Endothelial cell (in vitro differentiated cells): ENCODE measurements around the gene DPAGT1. TPM values are rescaled to one million over a fixed set of nuclear protein-coding genes. Genes with fewer than 3 reads are reported as not detected.

Experiments
- DNase-seq: peaks from one replicate; pipeline ENCODE4 v3.0.0; 2021; ENCODE audit warnings: low spot score
- H3K27ac Mint-ChIP-seq: one replicate; pipeline ENCODE4 v1.8.0; 2021; ENCODE audit warnings: mixed read lengths, inconsistent platforms; ENCODE audit not compliant: unreplicated experiment
- H3K27me3 Mint-ChIP-seq: one replicate; pipeline ENCODE4 v1.8.0; 2021; ENCODE audit warnings: mild to moderate bottlenecking, moderate library complexity, mixed read lengths, inconsistent platforms; ENCODE audit not compliant: unreplicated experiment
- H3K36me3 Mint-ChIP-seq: one replicate; pipeline ENCODE4 v1.8.0; 2021; ENCODE audit warnings: mild to moderate bottlenecking, low read depth, mixed read lengths, inconsistent platforms; ENCODE audit not compliant: unreplicated experiment
- H3K4me1 Mint-ChIP-seq: one replicate; pipeline ENCODE4 v1.8.0; 2021; ENCODE audit warnings: mild to moderate bottlenecking, mixed read lengths, inconsistent platforms; ENCODE audit not compliant: unreplicated experiment
- H3K4me3 Mint-ChIP-seq: one replicate; pipeline ENCODE4 v1.8.0; 2021; ENCODE audit warnings: mild to moderate bottlenecking, mixed read lengths, inconsistent platforms; ENCODE audit not compliant: unreplicated experiment
- H3K9me3 Mint-ChIP-seq: one replicate; pipeline ENCODE4 v1.8.0; 2021; ENCODE audit warnings: mixed read lengths, inconsistent platforms; ENCODE audit not compliant: unreplicated experiment
- CTCF ChIP-seq: fragments of 200-600 bp; sonication (generic); IDR thresholded peaks from one replicate; pipeline ENCODE4 v1.5.0; 2021; ENCODE audit warnings: antibody characterized with exemption; ENCODE audit not compliant: unreplicated experiment
- total RNA-seq: library from RNA; stranded (reverse); fragmentation: NEBNext Ultra II Directional; extraction: Animal tissue kit (Norgen Biotek cat#: 25700); gene quantifications from one replicate; pipeline ENCODE4 v1.2.1, GENCODE V29; 2021; ENCODE audit not compliant: unreplicated experiment

Gene DPAGT1
- total RNA-seq, 1 donor from 2014 or later, result 53.2 TPM

GRCh38 chr11:119057000-119057769 is 44.5 kb downstream of the DPAGT1 start, which contains the start of gene HYOU1:
Gene HYOU1, minus strand, starts transcription at chr11:119057205. Its CDS starts 1,045 bp downstream, at chr11:119056160.
- peak within 1 kb of the TSS; percentile 95 for H3K27ac Mint-ChIP-seq
- H3K9me3 Mint-ChIP-seq, result no peaks in the 10 kb centered on the region
- TF ChIP-seq CTCF, result no peak
- H3K27me3 Mint-ChIP-seq, result peaks cover 6% of the 10 kb centered on the region
- H3K36me3 Mint-ChIP-seq, result peaks cover 33% of the 10 kb centered on the region
- peaks cover 17% of the 10 kb centered on the region for H3K4me1 Mint-ChIP-seq
- peak within 1 kb of the TSS; percentile 97 for H3K4me3 Mint-ChIP-seq
- peak; percentile 99 for DNase-seq

- no peak overlapping the region for H3K27ac Mint-ChIP-seq
- peak overlapping the region; percentile 97 for H3K4me3 Mint-ChIP-seq
- peaks cover 6% of the 10 kb centered on the region for H3K27me3 Mint-ChIP-seq
- DNase-seq, result peak; percentile 44
- peaks cover 38% of the 10 kb centered on the region for H3K36me3 Mint-ChIP-seq
- H3K4me1 Mint-ChIP-seq, result peaks cover 17% of the 10 kb centered on the region
- no peaks in the 10 kb centered on the region for H3K9me3 Mint-ChIP-seq
- TF ChIP-seq CTCF, result no peak
Measured at GRCh38 chr11:119056421-119056999, 45.1 kb downstream of the DPAGT1 start.

- Mint-ChIP-seq H3K27me3 (peaks cover 9% of the 10 kb centered on the region), H3K27ac (peak overlapping the region; percentile 39), H3K9me3 (no peaks in the 10 kb centered on the region), H3K4me3 (peak overlapping the region; percentile 92), H3K36me3 (peaks cover 44% of the 10 kb centered on the region), H3K4me1 (peaks cover 17% of the 10 kb centered on the region)
- no peak for DNase-seq
- TF ChIP-seq CTCF, result no peak
Measured at GRCh38 chr11:119055901-119056300, 45.8 kb downstream of the DPAGT1 start.

- H3K27me3 Mint-ChIP-seq, result peaks cover 10% of the 10 kb centered on the region
- no peak overlapping the region for H3K27ac Mint-ChIP-seq
- no peak for DNase-seq
- peak overlapping the region; percentile 60 for H3K4me3 Mint-ChIP-seq
- peaks cover 17% of the 10 kb centered on the region for H3K4me1 Mint-ChIP-seq
- H3K9me3 Mint-ChIP-seq, result no peaks in the 10 kb centered on the region
- H3K36me3 Mint-ChIP-seq, result peaks cover 55% of the 10 kb centered on the region
- TF ChIP-seq CTCF, result no peak
Measured at GRCh38 chr11:119054418-119054817, 47.2 kb downstream of the DPAGT1 start.
